CD4-positive, alpha-beta T cell treated with Interferon alpha-2 for 1 hour (primary cell): ENCODE data around the gene FYB1.

ENCODE experiments used
- DNase-seq, 2 donors: peaks; one replicate each; pipeline ENCODE4 v3.0.0-alpha.2; 2020 to 2022

FYB1 gene

GRCh38 chr5:39158127-39158593 lies 61.2 kb downstream of the FYB1 start:
- no peak for DNase-seq

- DNase-seq = no peak
Observed at GRCh38 chr5:39157701-39158100, 61.7 kb downstream of the FYB1 start.

- DNase-seq = no peak
Observed at GRCh38 chr5:39156082-39156481, 63.3 kb downstream of the FYB1 start.

- DNase-seq = no peak
Observed at GRCh38 chr5:39151745-39152144, 67.6 kb downstream of the FYB1 start.

- no peak for DNase-seq
Observed at GRCh38 chr5:39149966-39150365, 69.4 kb downstream of the FYB1 start.

GRCh38 chr5:39148983-39149534 lies 70.3 kb downstream of the FYB1 start:
- DNase-seq = peak in 1 of 2 donors; percentile 68

GRCh38 chr5:39146831-39147540 lies 72.4 kb downstream of the FYB1 start:
- DNase-seq = no peak

GRCh38 chr5:39143151-39143860 lies 76.1 kb downstream of the FYB1 start:
- DNase-seq = no peak

GRCh38 chr5:39140558-39141168 lies 78.7 kb downstream of the FYB1 start:
- no peak for DNase-seq

- DNase-seq = no peak
Observed at GRCh38 chr5:39138892-39139291, 80.5 kb downstream of the FYB1 start.

- DNase-seq = no peak
Observed at GRCh38 chr5:39137819-39138451, 81.4 kb downstream of the FYB1 start.

- DNase-seq = no peak
Observed at GRCh38 chr5:39137391-39137790, 82.0 kb downstream of the FYB1 start.

- no peak for DNase-seq
Observed at GRCh38 chr5:39132792-39133191, 86.6 kb downstream of the FYB1 start.

- no peak for DNase-seq
Observed at GRCh38 chr5:39132128-39132447, 87.3 kb downstream of the FYB1 start.

GRCh38 chr5:39131210-39132127 lies 87.9 kb downstream of the FYB1 start:
- DNase-seq = no peak

- no peak for DNase-seq
Observed at GRCh38 chr5:39130716-39131115, 88.6 kb downstream of the FYB1 start.

- no peak for DNase-seq
Observed at GRCh38 chr5:39121922-39122321, 97.4 kb downstream of the FYB1 start.

- DNase-seq = no peak
Observed at GRCh38 chr5:39121315-39121714, 98.0 kb downstream of the FYB1 start.

GRCh38 chr5:39120052-39120420 lies 99.3 kb downstream of the FYB1 start:
- DNase-seq = no peak

- no peak for DNase-seq
Observed at GRCh38 chr5:39119404-39120051, 99.8 kb downstream of the FYB1 start.

- DNase-seq = no peak
Observed at GRCh38 chr5:39118638-39119037, 100.7 kb downstream of the FYB1 start.

- no peak for DNase-seq
Observed at GRCh38 chr5:39117401-39117800, 102.0 kb downstream of the FYB1 start.
